ENCODE data around the gene CCDC167. TPM values are rescaled to one million over a fixed set of nuclear protein-coding genes. Genes with fewer than 3 reads are reported as not detected.

The CCDC167 gene
- total RNA-seq, 2 experiments from 2014 or later = 53.4 to 57.1 TPM

DNA sequence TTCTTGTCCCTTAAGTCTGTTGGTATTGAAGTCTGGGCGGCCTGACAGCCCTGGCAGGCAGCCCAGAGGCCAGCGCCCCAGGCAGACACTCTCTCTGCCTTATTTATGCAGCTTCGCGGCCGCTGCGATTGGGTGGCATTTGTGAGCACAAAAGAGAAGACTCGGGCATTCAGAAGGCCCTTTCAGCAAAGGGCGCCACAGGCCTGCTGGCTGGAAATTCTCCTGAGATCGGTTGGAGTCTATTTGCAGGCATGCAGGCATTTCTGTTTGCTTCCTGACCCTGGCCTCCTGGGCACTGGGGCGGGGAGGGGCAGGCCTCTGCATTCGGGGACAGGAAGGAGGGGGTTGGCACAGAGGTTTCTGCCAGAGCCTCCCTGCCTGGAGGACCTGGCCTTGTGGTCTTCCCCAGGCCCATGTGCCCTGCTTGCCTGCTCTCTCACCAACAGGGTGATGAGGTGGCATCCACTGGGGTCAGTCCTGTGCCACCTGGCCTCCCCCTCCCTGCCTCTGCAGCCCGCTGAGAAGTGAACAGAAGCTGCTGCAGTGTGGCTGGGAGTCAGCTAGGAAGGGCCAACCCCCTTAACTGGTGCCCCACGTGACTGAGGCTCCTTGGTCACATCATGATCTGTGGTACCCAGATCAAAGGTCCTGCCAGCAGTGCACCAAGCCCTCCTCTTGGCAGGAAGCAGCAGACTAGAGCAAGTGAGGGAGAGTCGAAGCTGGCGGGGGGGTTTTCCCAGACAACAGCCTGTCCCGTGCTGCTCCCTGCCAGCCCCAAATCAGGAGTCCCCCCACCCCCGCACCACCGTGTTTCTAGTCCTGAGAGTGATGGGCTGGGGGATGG is 16.6 kb upstream of the CCDC167 start:
- Mint-ChIP-seq H3K27ac (peak overlapping the region; percentile 97), H3K36me3 (ENCODE audit: low read depth) (no peaks in the 10 kb centered on the region), H3K4me3 (peak overlapping the region; percentile 72), H3K27me3 (ENCODE audit: low read depth) (no peaks in the 10 kb centered on the region), H3K4me1 (ENCODE audit: low read depth) (peaks cover 82% of the 10 kb centered on the region), H3K9me3 (peaks cover 2% of the 10 kb centered on the region)
- peak; percentile 98 for DNase-seq
- intact Hi-C loops (cut with micrococcal nuclease) = loop anchor here (1.0 to 10.0 kb wide), 7 partner anchors 21 to 1159 kb away; partner anchors contain the start of genes TBC1D22B, TMEM217 and ZFAND3
- CTCF ChIA-PET = interaction anchor here (0.6 to 3.7 kb wide), 16 partner anchors 8 to 310 kb away, joined by 3 to 18 read pairs (median 4); partner anchors contain the start of gene CCDC167

DNA sequence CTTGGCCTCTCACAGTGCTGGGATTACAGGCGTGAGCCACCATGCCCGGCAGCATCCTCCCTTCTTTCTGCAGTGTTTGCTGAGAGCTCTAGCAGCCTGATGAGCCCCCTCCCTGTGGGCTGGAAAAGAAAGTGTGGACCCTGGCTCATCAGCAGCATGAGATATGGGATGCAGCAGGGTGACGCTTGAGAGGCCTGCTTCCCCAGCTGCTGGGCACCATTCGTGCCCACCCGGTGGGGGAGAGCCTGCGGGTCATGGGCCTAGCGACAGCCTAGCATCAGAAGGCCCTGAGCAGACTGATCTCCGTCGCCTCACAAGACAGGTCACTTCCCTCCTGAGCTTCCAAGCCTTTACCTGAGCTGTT is 16.0 kb upstream of the CCDC167 start:
- Mint-ChIP-seq H3K4me3 (peak overlapping the region; percentile 72), H3K36me3 (ENCODE audit: low read depth) (no peaks in the 10 kb centered on the region), H3K9me3 (peaks cover 2% of the 10 kb centered on the region), H3K27me3 (ENCODE audit: low read depth) (no peaks in the 10 kb centered on the region), H3K4me1 (ENCODE audit: low read depth) (peaks cover 81% of the 10 kb centered on the region), H3K27ac (peak overlapping the region; percentile 97)
- DNase-seq = no peak
- intact Hi-C loops (cut with micrococcal nuclease) = loop anchor here (1.0 to 10.0 kb wide), 7 partner anchors 20 to 1159 kb away; partner anchors contain the start of genes TBC1D22B, TMEM217 and ZFAND3
- CTCF ChIA-PET = interaction anchor here (0.7 to 3.7 kb wide), 8 partner anchors 10 to 54 kb away, joined by 3 to 18 read pairs (median 6); partner anchors contain the start of gene CCDC167

DNA sequence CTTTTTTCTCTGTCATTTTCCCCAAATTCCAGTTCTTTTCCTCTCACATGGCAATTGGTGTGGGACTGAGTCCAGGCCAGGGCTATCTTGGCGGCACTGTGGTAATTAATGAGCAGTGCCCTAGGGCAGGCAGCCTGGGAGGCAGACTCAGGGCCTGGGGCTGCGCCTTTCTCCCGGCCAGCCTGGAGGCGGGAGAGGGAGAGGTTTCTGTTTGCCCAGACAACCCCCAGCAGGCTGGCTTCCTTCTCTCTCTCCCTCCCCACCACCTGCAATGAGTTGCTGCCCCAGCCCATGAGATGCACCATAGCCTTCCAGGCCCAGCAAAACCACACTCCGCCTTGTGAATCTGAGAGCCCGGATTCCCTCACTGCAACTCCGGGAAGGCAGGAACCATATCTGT is 15.1 kb upstream of the CCDC167 start:
- H3K27me3 Mint-ChIP-seq (ENCODE audit: low read depth) = no peaks in the 10 kb centered on the region
- peaks cover 2% of the 10 kb centered on the region for H3K9me3 Mint-ChIP-seq
- H3K4me1 Mint-ChIP-seq (ENCODE audit: low read depth) = peaks cover 78% of the 10 kb centered on the region
- peak overlapping the region; percentile 97 for H3K27ac Mint-ChIP-seq
- H3K4me3 Mint-ChIP-seq = peak overlapping the region; percentile 38
- CTCF ChIA-PET = interaction anchor here (0.7 to 2.5 kb wide), 5 partner anchors 9 to 131 kb away, joined by 3 to 9 read pairs (median 5); no protein-coding TSS in a partner anchor
- intact Hi-C loops (cut with micrococcal nuclease) = loop anchor here (1.0 to 10.0 kb wide), 4 partner anchors 13 to 1160 kb away; partner anchors contain the start of genes TBC1D22B, TMEM217 and ZFAND3
- H3K36me3 Mint-ChIP-seq (ENCODE audit: low read depth) = no peaks in the 10 kb centered on the region
- DNase-seq = no peak

DNA sequence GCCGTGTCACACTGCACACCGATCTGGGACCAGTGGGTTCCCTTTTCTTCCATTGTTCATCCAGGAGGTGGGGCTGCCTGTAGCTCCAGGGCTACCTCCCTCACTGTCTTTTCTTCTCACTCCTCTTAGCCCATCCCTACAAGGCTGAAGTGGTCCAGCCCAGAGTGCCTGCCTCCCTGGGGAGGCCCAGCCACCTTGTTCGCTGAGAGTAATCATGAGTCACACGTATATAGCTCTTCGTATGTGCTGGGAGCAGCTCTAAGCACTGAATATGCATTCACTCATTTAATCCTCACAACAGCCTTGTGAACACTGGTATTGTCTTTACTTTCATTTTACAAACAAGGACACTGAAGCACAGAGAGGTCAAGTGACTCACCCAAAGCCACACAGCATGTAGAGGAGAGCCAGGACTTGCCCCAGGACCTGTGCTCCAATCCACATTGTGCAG is 14.7 kb upstream of the CCDC167 start:
- peak overlapping the region; percentile 97 for H3K27ac Mint-ChIP-seq
- H3K27me3 Mint-ChIP-seq (ENCODE audit: low read depth) = no peaks in the 10 kb centered on the region
- peak; percentile 80 for DNase-seq
- CTCF ChIA-PET = interaction anchor here (0.7 to 1.2 kb wide), 3 partner anchors 12 to 130 kb away, joined by 3 to 8 read pairs (median 5); no protein-coding TSS in a partner anchor
- peaks cover 2% of the 10 kb centered on the region for H3K9me3 Mint-ChIP-seq
- H3K36me3 Mint-ChIP-seq (ENCODE audit: low read depth) = no peaks in the 10 kb centered on the region
- intact Hi-C loops (cut with micrococcal nuclease) = loop anchor here (1.0 to 10.0 kb wide), 3 partner anchors 12 to 1160 kb away; partner anchors contain the start of gene ZFAND3
- peaks cover 75% of the 10 kb centered on the region for H3K4me1 Mint-ChIP-seq (ENCODE audit: low read depth)
- peak overlapping the region; percentile 38 for H3K4me3 Mint-ChIP-seq

DNA sequence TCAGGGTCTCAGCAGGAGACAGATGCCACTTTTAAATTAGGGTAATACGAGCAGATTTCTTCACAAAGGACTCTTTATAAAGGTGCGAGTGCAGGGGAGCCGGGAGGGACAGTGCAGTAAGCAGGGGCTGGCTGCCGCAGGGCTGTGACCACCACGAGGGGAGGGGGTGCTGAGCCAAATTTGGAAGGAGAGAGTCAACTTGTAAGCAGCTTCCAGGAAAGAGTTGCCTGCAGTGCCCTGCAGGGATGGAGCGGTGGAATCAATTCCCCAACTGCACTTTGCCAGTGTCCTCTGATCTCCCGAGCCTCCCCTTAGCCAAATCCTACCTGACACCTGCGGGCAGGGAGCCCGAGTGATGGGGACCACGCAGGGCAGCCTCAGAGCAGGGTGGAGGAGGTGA is 13.9 kb upstream of the CCDC167 start:
- DNase-seq = no peak
- no peaks in the 10 kb centered on the region for H3K27me3 Mint-ChIP-seq (ENCODE audit: low read depth)
- no peaks in the 10 kb centered on the region for H3K36me3 Mint-ChIP-seq (ENCODE audit: low read depth)
- H3K4me3 Mint-ChIP-seq = no peak overlapping the region
- intact Hi-C loops (cut with micrococcal nuclease) = loop anchor here (10.0 kb wide), 2 partner anchors 301 to 1161 kb away; partner anchors contain the start of gene ZFAND3
- H3K4me1 Mint-ChIP-seq (ENCODE audit: low read depth) = peaks cover 72% of the 10 kb centered on the region
- no peak overlapping the region for H3K27ac Mint-ChIP-seq
- CTCF ChIA-PET = interaction anchor here (0.6 to 1.2 kb wide), 3 partner anchors 10 to 161 kb away, joined by 3 to 5 read pairs (median 3); no protein-coding TSS in a partner anchor
- no peaks in the 10 kb centered on the region for H3K9me3 Mint-ChIP-seq

DNA sequence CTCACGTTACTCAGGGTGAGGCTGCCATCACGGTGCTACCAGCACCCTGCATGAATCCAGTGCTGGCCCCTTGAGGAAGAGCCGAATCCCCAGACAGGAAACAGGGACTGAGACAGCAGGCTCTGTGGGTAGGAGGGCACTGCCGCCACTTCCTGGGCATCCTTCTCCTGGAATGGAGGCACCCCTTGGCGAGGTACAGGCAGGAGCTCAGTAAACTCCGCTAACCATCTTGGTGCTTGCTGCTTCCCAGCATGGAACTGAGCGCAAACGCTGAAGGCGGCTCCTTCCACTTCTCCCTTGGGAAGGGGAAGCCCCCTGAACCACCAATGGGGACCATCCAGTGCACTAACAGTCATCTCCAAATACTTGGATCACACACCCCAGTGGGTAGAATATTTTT is 13.5 kb upstream of the CCDC167 start:
- H3K4me1 Mint-ChIP-seq (ENCODE audit: low read depth) = peaks cover 72% of the 10 kb centered on the region
- H3K4me3 Mint-ChIP-seq = no peak overlapping the region
- no peaks in the 10 kb centered on the region for H3K27me3 Mint-ChIP-seq (ENCODE audit: low read depth)
- DNase-seq = no peak
- H3K36me3 Mint-ChIP-seq (ENCODE audit: low read depth) = no peaks in the 10 kb centered on the region
- intact Hi-C loops (cut with micrococcal nuclease) = loop anchor here (10.0 kb wide), 2 partner anchors 302 to 1162 kb away; partner anchors contain the start of gene ZFAND3
- no peaks in the 10 kb centered on the region for H3K9me3 Mint-ChIP-seq
- CTCF ChIA-PET = interaction anchor here (0.6 to 1.6 kb wide), 3 partner anchors 9 to 160 kb away, joined by 3 to 4 read pairs (median 3); no protein-coding TSS in a partner anchor
- no peak overlapping the region for H3K27ac Mint-ChIP-seq

DNA sequence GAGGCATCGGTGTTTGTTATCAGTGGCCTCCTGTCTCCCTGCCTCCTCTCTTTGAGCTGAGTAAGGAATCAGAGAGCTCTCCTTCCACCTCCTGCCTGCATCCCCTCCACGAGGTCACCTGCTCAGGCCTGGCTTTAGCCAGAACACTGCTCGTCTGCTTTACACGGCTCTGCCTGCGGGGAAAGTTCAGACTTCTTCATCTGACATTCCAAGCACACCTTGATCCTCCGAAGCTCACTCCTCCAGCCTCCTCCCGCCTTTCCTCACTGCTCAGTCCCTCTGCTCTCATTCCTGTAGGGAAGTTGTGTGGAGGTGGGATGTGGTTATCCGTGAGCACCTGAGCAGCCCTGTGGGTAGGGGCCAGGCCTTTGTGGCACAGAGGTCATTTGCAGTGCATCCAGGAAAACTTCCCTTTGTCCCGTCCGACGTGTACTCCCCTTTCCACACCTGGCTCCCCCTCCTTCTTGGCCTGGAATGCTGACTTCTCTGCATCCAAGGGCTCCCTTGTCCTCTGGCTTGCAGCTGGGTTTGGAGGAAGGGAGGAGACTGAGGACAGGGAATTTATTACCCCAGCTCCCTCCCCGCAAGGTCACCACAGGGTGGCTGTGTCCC is 12.8 kb upstream of the CCDC167 start:
- CTCF ChIA-PET = interaction anchor here (0.6 to 1.6 kb wide), 3 partner anchors 9 to 425 kb away, joined by 3 to 5 read pairs (median 4); no protein-coding TSS in a partner anchor
- no peak for DNase-seq
- no peaks in the 10 kb centered on the region for H3K9me3 Mint-ChIP-seq
- no peaks in the 10 kb centered on the region for H3K36me3 Mint-ChIP-seq (ENCODE audit: low read depth)
- no peaks in the 10 kb centered on the region for H3K27me3 Mint-ChIP-seq (ENCODE audit: low read depth)
- H3K27ac Mint-ChIP-seq = no peak overlapping the region
- intact Hi-C loops (cut with micrococcal nuclease) = loop anchor here (10.0 kb wide), 2 partner anchors 302 to 1162 kb away; partner anchors contain the start of gene ZFAND3
- H3K4me1 Mint-ChIP-seq (ENCODE audit: low read depth) = peaks cover 69% of the 10 kb centered on the region
- no peak overlapping the region for H3K4me3 Mint-ChIP-seq

DNA sequence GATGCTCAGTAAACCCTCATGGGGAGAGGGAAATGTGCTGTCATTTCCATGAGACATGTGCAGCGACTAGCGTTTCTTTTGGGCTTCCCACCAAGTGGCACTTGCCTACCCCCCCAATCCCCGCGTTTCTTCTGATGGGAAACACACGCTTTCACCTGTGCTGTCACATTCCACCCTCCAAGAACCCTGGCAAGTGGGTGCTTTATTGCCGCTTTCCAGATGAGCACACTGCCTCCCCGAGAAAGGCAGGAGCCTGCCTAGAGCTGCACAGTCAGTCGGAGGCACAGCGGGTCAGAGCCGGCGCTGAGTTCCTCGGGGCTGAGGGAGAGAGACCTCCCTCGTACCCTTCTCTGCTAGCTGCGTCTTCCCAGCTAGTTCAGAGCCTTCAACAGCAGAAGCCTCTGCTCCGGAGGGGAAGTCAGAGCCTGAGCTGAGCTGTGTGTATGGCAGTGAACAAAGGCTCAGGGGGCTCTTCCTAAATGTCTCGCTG is 12.3 kb upstream of the CCDC167 start:
- no peaks in the 10 kb centered on the region for H3K9me3 Mint-ChIP-seq
- no peak for DNase-seq
- H3K4me3 Mint-ChIP-seq = no peak overlapping the region
- no peaks in the 10 kb centered on the region for H3K27me3 Mint-ChIP-seq (ENCODE audit: low read depth)
- intact Hi-C loops (cut with micrococcal nuclease) = loop anchor here (10.0 kb wide), 2 partner anchors 303 to 1163 kb away; partner anchors contain the start of gene ZFAND3
- no peak overlapping the region for H3K27ac Mint-ChIP-seq
- no peaks in the 10 kb centered on the region for H3K36me3 Mint-ChIP-seq (ENCODE audit: low read depth)
- CTCF ChIA-PET = interaction anchor here (0.6 to 1.6 kb wide), 2 partner anchors 27 to 424 kb away, joined by 4 to 5 read pairs; no protein-coding TSS in a partner anchor
- peaks cover 67% of the 10 kb centered on the region for H3K4me1 Mint-ChIP-seq (ENCODE audit: low read depth)

DNA sequence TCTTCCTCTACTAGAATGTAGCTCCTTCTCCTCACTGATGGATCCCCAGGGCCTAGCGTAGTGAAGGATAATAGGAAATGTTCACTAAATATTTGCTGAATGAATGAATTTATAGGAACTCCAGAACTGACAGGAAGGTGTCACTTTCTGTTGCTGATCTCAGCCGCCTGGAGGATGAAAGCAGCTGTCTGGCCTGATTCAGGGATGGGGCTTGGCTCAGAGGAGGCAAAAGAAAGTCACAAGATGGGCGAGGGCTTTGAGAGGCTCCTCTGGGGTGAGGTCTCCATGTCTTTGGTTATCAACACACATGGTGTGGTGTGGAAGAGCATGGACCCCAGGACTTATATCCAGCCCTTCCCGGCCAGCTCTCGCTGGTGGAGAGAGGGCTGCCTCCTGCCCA is 11.5 kb upstream of the CCDC167 start:
- H3K27ac Mint-ChIP-seq = no peak overlapping the region
- CTCF ChIA-PET = interaction anchor here (1.2 kb wide), 1 partner anchor 9 kb away, joined by 3 read pairs; no protein-coding TSS in a partner anchor
- DNase-seq = no peak
- no peak overlapping the region for H3K4me3 Mint-ChIP-seq
- no peaks in the 10 kb centered on the region for H3K27me3 Mint-ChIP-seq (ENCODE audit: low read depth)
- intact Hi-C loops (cut with micrococcal nuclease) = loop anchor here (10.0 kb wide), 2 partner anchors 304 to 1164 kb away; partner anchors contain the start of gene ZFAND3
- H3K9me3 Mint-ChIP-seq = no peaks in the 10 kb centered on the region
- H3K36me3 Mint-ChIP-seq (ENCODE audit: low read depth) = no peaks in the 10 kb centered on the region
- peaks cover 62% of the 10 kb centered on the region for H3K4me1 Mint-ChIP-seq (ENCODE audit: low read depth)

DNA sequence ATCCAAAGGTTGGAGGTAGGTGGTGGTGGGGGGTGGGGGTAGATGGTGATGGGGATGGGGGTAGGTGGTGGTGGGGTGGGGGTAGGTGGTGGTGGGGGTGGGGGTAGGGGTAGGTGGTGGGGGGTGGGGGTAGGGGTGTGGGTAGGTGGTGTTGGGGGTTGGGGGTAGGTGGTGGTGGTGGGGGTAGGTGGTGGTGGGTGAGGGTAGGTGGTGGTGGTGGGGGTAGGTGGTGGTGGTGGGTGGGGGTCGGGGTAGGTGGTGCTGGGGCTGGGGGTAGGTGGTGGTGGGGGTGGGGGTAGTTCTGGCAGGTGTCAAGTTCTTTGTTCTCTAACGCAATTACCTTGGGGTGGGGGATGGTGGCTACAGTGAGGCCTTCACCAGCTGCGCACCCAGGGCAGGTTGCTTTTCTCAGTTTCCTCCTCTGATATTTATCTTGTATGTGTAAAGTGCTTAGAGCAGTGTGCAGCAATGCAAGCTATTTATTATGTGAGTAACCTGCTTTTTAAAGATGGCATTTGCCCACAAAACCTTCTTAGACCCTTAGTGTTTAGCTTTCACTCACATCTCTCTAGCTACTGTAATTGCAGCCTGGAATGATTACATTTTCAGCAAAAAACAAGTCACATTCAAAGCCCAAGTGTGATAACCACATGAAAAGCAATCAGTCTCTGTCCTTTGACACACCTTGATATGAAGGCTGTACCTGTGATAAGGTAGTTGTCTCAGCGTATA is 8.2 kb upstream of the CCDC167 start:
- Mint-ChIP-seq H3K36me3 (ENCODE audit: low read depth) (no peaks in the 10 kb centered on the region), H3K4me3 (no peak overlapping the region), H3K27ac (peak overlapping the region; percentile 43), H3K9me3 (no peaks in the 10 kb centered on the region), H3K27me3 (ENCODE audit: low read depth) (no peaks in the 10 kb centered on the region), H3K4me1 (ENCODE audit: low read depth) (peaks cover 60% of the 10 kb centered on the region)
- intact Hi-C loops (cut with micrococcal nuclease) = loop anchor here (1.0 kb wide), 1 partner anchor 9 kb away; no protein-coding TSS in a partner anchor
- CTCF ChIA-PET = interaction anchor here (1.0 to 1.7 kb wide), 5 partner anchors 9 to 35 kb away, joined by 3 to 7 read pairs (median 5); no protein-coding TSS in a partner anchor
- peak; percentile 61 for DNase-seq

DNA sequence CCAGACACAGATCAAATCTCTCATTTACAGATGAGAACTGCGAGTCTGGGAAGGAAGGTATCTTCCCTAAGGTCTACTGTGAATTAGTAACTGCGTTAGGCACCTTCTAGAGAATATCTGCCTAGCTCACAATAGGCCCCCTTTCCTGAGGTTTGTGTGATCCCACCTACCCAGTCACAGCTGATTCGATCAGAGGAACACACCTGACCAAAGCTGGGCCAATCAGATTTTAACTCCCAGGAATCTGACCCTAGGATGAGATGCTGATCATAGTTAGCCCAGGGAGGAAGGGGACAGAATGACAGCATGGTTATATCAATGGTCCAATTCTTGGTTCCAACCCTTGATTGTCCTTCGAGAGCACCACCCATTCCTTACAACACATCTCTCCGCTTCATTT is 7.4 kb upstream of the CCDC167 start:
- intact Hi-C loops (cut with micrococcal nuclease) = no loop called here
- H3K36me3 Mint-ChIP-seq (ENCODE audit: low read depth) = no peaks in the 10 kb centered on the region
- H3K27me3 Mint-ChIP-seq (ENCODE audit: low read depth) = no peaks in the 10 kb centered on the region
- CTCF ChIA-PET = interaction anchor here (1.3 to 1.9 kb wide), 2 partner anchors 9 to 58 kb away, joined by 3 to 9 read pairs; no protein-coding TSS in a partner anchor
- H3K27ac Mint-ChIP-seq = peak overlapping the region; percentile 32
- H3K4me3 Mint-ChIP-seq = no peak overlapping the region
- H3K4me1 Mint-ChIP-seq (ENCODE audit: low read depth) = peaks cover 64% of the 10 kb centered on the region
- no peaks in the 10 kb centered on the region for H3K9me3 Mint-ChIP-seq
- DNase-seq = no peak

Data from activated naive CD4-positive, alpha-beta T cell treated with anti-CD3 and anti-CD28 coated beads for 36 hours (primary cell).